Peyer's patch (tissue), 4 donors: ENCODE measurements around the gene ACOT7.

Experiments used
- POLR2A ChIP-seq, 2 donors: fragments of 450-650 bp; IDR thresholded peaks; one replicate each; pipeline ENCODE4 v1.5.1; 2017; ENCODE audit warnings: antibody characterized with exemption in 2 of 2, mild to moderate bottlenecking in 2 of 2, moderate library complexity in 2 of 2
- TF ChIP-seq, protein P1 (sequence below), 6 experiments: fragments of 450-650 bp in 4 of 6; fragments of 200-600 bp in 2 of 6; sonication (generic) in 1 of 6; IDR thresholded peaks; one replicate each; pipeline ENCODE4 v1.5.1; 2017 to 2019; ENCODE audit warnings: antibody characterized with exemption in 6 of 6, mild to moderate bottlenecking in 3 of 6, moderate library complexity in 1 of 6

GRCh38 chr1:6302568-6302967 is 91.0 kb downstream of the ACOT7 start:
- TF ChIP-seq, protein P1, sequence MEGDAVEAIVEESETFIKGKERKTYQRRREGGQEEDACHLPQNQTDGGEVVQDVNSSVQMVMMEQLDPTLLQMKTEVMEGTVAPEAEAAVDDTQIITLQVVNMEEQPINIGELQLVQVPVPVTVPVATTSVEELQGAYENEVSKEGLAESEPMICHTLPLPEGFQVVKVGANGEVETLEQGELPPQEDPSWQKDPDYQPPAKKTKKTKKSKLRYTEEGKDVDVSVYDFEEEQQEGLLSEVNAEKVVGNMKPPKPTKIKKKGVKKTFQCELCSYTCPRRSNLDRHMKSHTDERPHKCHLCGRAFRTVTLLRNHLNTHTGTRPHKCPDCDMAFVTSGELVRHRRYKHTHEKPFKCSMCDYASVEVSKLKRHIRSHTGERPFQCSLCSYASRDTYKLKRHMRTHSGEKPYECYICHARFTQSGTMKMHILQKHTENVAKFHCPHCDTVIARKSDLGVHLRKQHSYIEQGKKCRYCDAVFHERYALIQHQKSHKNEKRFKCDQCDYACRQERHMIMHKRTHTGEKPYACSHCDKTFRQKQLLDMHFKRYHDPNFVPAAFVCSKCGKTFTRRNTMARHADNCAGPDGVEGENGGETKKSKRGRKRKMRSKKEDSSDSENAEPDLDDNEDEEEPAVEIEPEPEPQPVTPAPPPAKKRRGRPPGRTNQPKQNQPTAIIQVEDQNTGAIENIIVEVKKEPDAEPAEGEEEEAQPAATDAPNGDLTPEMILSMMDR (IDR thresholded peaks at IDR 0.05): no peak
- no peak for TF ChIP-seq POLR2A (IDR thresholded peaks at IDR 0.05)
